Adipose tissue (tissue), 3 donors: ENCODE data around the gene TMEM59. TPM values are rescaled to one million over a fixed set of nuclear protein-coding genes. Genes with fewer than 3 reads are reported as not detected.
"Not testable (repeated sequence)": the region's sequence is repeated elsewhere in the genome, so short reads cannot be mapped to it uniquely, and the experiment has no call there.

Experiments
- H3K27ac ChIP-seq: one replicate; pipeline ENCODE4 v1.5.1; 2013; ENCODE audit warnings: low read depth, low read length
- WGBS, 3 donors: extraction: QIAGEN DNeasy Blood & Tissue Kit; methylation state at CpG; one replicate each; pipeline ENCODE4 v1.1.7; 2013; 5-methylcytosine and 5-hydroxymethylcytosine counted together
- polyA plus RNA-seq, 3 donors: library from polyadenylated mRNA; stranded (reverse); fragments of 200-250 nt; gene quantifications; one replicate each; pipeline ENCODE4 v1.2.3, GENCODE V29; 2013
- donor health status: healthy with polysubstance abuse.
- donor health status: Bipolar disorder and iron deficiency.
- donor health status: healthy.

Gene TMEM59
- polyA plus RNA-seq, 3 donors = 154 to 267 (median 178) TPM

GRCh38 chr1:53998223-53998622, 54.8 kb downstream of the TMEM59 start:
- no peak overlapping the region for H3K27ac ChIP-seq
- 74 to 93% (median 87%) methylated on average over 1 of the region's 1 CpG for WGBS, 3 donors

- no peak overlapping the region for H3K27ac ChIP-seq
- 95 to 97% (median 96%) methylated on average over 1 of the region's 1 CpG for WGBS, 3 donors
Measured at GRCh38 chr1:53995683-53996082, 57.3 kb downstream of the TMEM59 start.

- WGBS, 3 donors = 75 to 91% (median 87%) methylated on average over 2 of the region's 2 CpGs
- not testable (repeated sequence) for H3K27ac ChIP-seq
Measured at GRCh38 chr1:53994516-53994915, 58.5 kb downstream of the TMEM59 start.

GRCh38 chr1:53992085-53992874, 60.7 kb downstream of the TMEM59 start:
- 75 to 82% (median 79%) methylated on average over 4 of the region's 4 CpGs for WGBS, 3 donors
- H3K27ac ChIP-seq = no peak overlapping the region

- WGBS, 3 donors = 83 to 88% (median 87%) methylated on average over 2 of the region's 2 CpGs
- H3K27ac ChIP-seq = no peak overlapping the region
Measured at GRCh38 chr1:53987880-53988279, 65.1 kb downstream of the TMEM59 start.

- WGBS, 3 donors = 88 to 99% (median 95%) methylated on average over 3 of the region's 3 CpGs
- H3K27ac ChIP-seq = no peak overlapping the region
Measured at GRCh38 chr1:53986458-53986857, 66.5 kb downstream of the TMEM59 start.

- no peak overlapping the region for H3K27ac ChIP-seq
Measured at GRCh38 chr1:53984726-53985125, 68.3 kb downstream of the TMEM59 start.

- no peak overlapping the region for H3K27ac ChIP-seq
- WGBS, 3 donors = 31 to 47% (median 41%) methylated on average over 4 of the region's 4 CpGs
Measured at GRCh38 chr1:53982763-53983104, 70.3 kb downstream of the TMEM59 start.

- no peak overlapping the region for H3K27ac ChIP-seq
- WGBS, 3 donors = 29 to 40% (median 33%) methylated on average over 20 of the region's 20 CpGs
Measured at GRCh38 chr1:53982034-53982762, 70.8 kb downstream of the TMEM59 start.

GRCh38 chr1:53981220-53981619, 71.8 kb downstream of the TMEM59 start:
- no peak overlapping the region for H3K27ac ChIP-seq
- WGBS, 3 donors = 98 to 99% (median 98%) methylated on average over 6 of the region's 6 CpGs

- 84 to 86% (median 85%) methylated on average over 13 of the region's 13 CpGs for WGBS, 3 donors
- H3K27ac ChIP-seq = no peak overlapping the region
Measured at GRCh38 chr1:53979712-53980450, 73.1 kb downstream of the TMEM59 start.

Other genes starting within 250 kb of the TMEM59 start
- 1 to 10 TPM; 1.8 to 4.6 (median 3.7) TPM for gene NDC1, start 214.9 kb downstream of the TMEM59 start, polyA plus RNA-seq
- 10 to 100 TPM; 16.3 to 22.6 (median 16.5) TPM for gene YIPF1, start 163.4 kb downstream of the TMEM59 start, polyA plus RNA-seq
- not detected for gene DIO1, start 159.0 kb downstream of the TMEM59 start, polyA plus RNA-seq
- 10 to 100 TPM; 12.0 to 30.4 (median 16.1) TPM for gene IFT25, start 107.5 kb downstream of the TMEM59 start, polyA plus RNA-seq
- gene LRRC42, start 106.9 kb downstream of the TMEM59 start, polyA plus RNA-seq = 10 to 100 TPM in 2 of 3 donors, 1 to 10 TPM in 1; 9.6 to 18.4 (median 12.8) TPM
- not detected for gene LDLRAD1, start 35.0 kb downstream of the TMEM59 start, polyA plus RNA-seq
- gene TCEANC2, start 404 bp upstream of the TMEM59 start, polyA plus RNA-seq = 1 to 10 TPM; 1.4 to 3.8 (median 1.4) TPM
- under 1 TPM in 1 of 3 donors, not detected in 2; 0.06 TPM for gene CDCP2, start 99.8 kb upstream of the TMEM59 start, polyA plus RNA-seq
- gene CYB5RL, start 146.8 kb upstream of the TMEM59 start, polyA plus RNA-seq = 1 to 10 TPM; 2.3 to 4.2 (median 3.0) TPM
- gene MRPL37, start 147.0 kb upstream of the TMEM59 start, polyA plus RNA-seq = 10 to 100 TPM; 49.3 to 79.8 (median 56.0) TPM